ENCODE data around the gene SLC16A13. TPM values are rescaled to one million over a fixed set of nuclear protein-coding genes. Genes with fewer than 3 reads are reported as not detected.
"Not testable (repeated sequence)": the region's sequence is repeated elsewhere in the genome, so short reads cannot be mapped to it uniquely, and the experiment has no call there.

Gene SLC16A13
- total RNA-seq (2021) (33.4 and 40.6 TPM in 2 replicates), Bru-seq, nascent RNA (percentile 68 among the genes with signal in this experiment), BruChase-seq, experiment 1, labeled RNA remaining after a 2-hour chase (percentile 74 among the genes with signal in this experiment), BruChase-seq, experiment 2, labeled RNA remaining after a 6-hour chase (percentile 85 among the genes with signal in this experiment)
- long read RNA-seq, transcript SLC16A13-202 (1 exons, 968 nt), result major isoform, 9 of 17 reads
- long read RNA-seq, transcript SLC16A13-201 (4 exons, 1,748 nt), result minor isoform, 7 of 17 reads
- long read RNA-seq, partial matches to known transcripts, result 1 of 17 reads
- long read RNA-seq, other reads (novel, unspliced or antisense), result 0 of 17 reads

GRCh38 chr17:7035591-7036368 is at the start of gene SLC16A13:
TSS of gene SLC16A13 (plus strand) at chr17:7036015. CDS start at chr17:7036383, 368 bp downstream.
- 0 out of 2 replicates have a peak, but pooled peaks cover 4% of the 10 kb centered on the region for H3K36me3 ChIP-seq (ENCODE audit: low read depth)
- peaks cover 34% of the 10 kb centered on the region for H3F3A ChIP-seq (ENCODE audit: insufficient read depth, low read depth)
- no peak for TF ChIP-seq CTCF (conservative IDR thresholded peaks at IDR 0.05)
- no peak for TF ChIP-seq EZH2 (IDR thresholded peaks at IDR 0.05; ENCODE audit: low read depth)
- H3K27ac ChIP-seq, result peak within 1 kb of the TSS; percentile 71
- H3K4me2 ChIP-seq, result peak within 1 kb of the TSS; percentile 81
- POLR2A ChIA-PET (ENCODE audit: unreplicated experiment), result interaction anchor here (0.5 to 1.2 kb wide), 9 partner anchors 10 to 1205 kb away, joined by 3 to 18 read pairs (median 5); no protein-coding TSS in a partner anchor
- no peaks in the 10 kb centered on the region; the same call in 1 of the 2 replicates for H4K20me1 ChIP-seq (ENCODE audit: insufficient read depth)
- peaks cover 20% of the 10 kb centered on the region for H3K4me1 ChIP-seq (replicated peaks; ENCODE audit: insufficient read depth)
- H3K9me3 ChIP-seq (ENCODE audit: insufficient read depth, low read depth), result no peaks in the 10 kb centered on the region
- DNase-seq, result peak; percentile 93 to 99
- H2AFZ ChIP-seq, result peak within 1 kb of the TSS; percentile 89
- CTCF ChIA-PET, result interaction anchor here (0.6 to 2.2 kb wide), 3 partner anchors 10 to 321 kb away, joined by 3 to 10 read pairs (median 3); no protein-coding TSS in a partner anchor
- H3K4me3 ChIP-seq, result peak within 1 kb of the TSS; percentile 76
- intact Hi-C loops (cut with micrococcal nuclease; ENCODE audit: unreplicated experiment), result loop anchor here (2.0 kb wide), 1 partner anchor 21 kb away; a partner anchor contains a TSS
- H3K27me3 ChIP-seq (ENCODE audit: insufficient read depth, low read depth), result no peaks in the 10 kb centered on the region
- no peaks in the 10 kb centered on the region for H3K9me2 ChIP-seq (ENCODE audit: insufficient read depth)
- H3K79me2 ChIP-seq (ENCODE audit: low read depth), result peaks cover 23% of the 10 kb centered on the region
- BruUV-seq (replicated peaks), result no TSS peak

- BruUV-seq (replicated peaks), result no TSS peak
- Histone ChIP-seq H3K79me2 (ENCODE audit: low read depth) (no peaks in the 10 kb centered on the region), H3K9me2 (ENCODE audit: insufficient read depth) (no peaks in the 10 kb centered on the region), H3K36me3 (ENCODE audit: low read depth) (no peaks in the 10 kb centered on the region), H3K4me2 (no peak overlapping the region), H3K27me3 (ENCODE audit: insufficient read depth, low read depth) (no peaks in the 10 kb centered on the region), H3K4me3 (no peak overlapping the region), H3F3A (ENCODE audit: insufficient read depth, low read depth) (no peaks in the 10 kb centered on the region), H3K4me1 (replicated peaks; ENCODE audit: insufficient read depth) (no peaks in the 10 kb centered on the region), H2AFZ (no peak overlapping the region), H3K9me3 (ENCODE audit: insufficient read depth, low read depth) (no peaks in the 10 kb centered on the region), H3K27ac (no peak overlapping the region), H4K20me1 (ENCODE audit: insufficient read depth) (no peaks in the 10 kb centered on the region)
- TF ChIP-seq CTCF (conservative IDR thresholded peaks at IDR 0.05) (no peak), EZH2 (IDR thresholded peaks at IDR 0.05; ENCODE audit: low read depth) (no peak)
- no peak for DNase-seq
- ChIA-PET CTCF (no interaction called here), POLR2A (ENCODE audit: unreplicated experiment) (no interaction called here)
- intact Hi-C loops (cut with micrococcal nuclease; ENCODE audit: unreplicated experiment), result no loop called here
Observed at GRCh38 chr17:6986676-6987075, 49.1 kb upstream of the SLC16A13 start.

GRCh38 chr17:6989779-6990178 is 46.0 kb upstream of the SLC16A13 start:
- Histone ChIP-seq H3K79me2 (ENCODE audit: low read depth) (no peaks in the 10 kb centered on the region), H4K20me1 (ENCODE audit: insufficient read depth) (no peaks in the 10 kb centered on the region), H3K9me3 (ENCODE audit: insufficient read depth, low read depth) (no peaks in the 10 kb centered on the region), H3K4me2 (no peak overlapping the region), H3K36me3 (ENCODE audit: low read depth) (no peaks in the 10 kb centered on the region), H3K4me1 (replicated peaks; ENCODE audit: insufficient read depth) (no peaks in the 10 kb centered on the region), H3K27me3 (ENCODE audit: insufficient read depth, low read depth) (no peaks in the 10 kb centered on the region), H3F3A (ENCODE audit: insufficient read depth, low read depth) (0 out of 2 replicates have a peak, but pooled peaks cover 3% of the 10 kb centered on the region), H3K4me3 (no peak overlapping the region), H3K27ac (no peak overlapping the region), H3K9me2 (ENCODE audit: insufficient read depth) (no peaks in the 10 kb centered on the region), H2AFZ (no peak overlapping the region)
- TF ChIP-seq CTCF (conservative IDR thresholded peaks at IDR 0.05), result no peak
- no peak for TF ChIP-seq EZH2 (IDR thresholded peaks at IDR 0.05; ENCODE audit: low read depth)
- TSS peak; percentile 8 for BruUV-seq (replicated peaks)
- intact Hi-C loops (cut with micrococcal nuclease; ENCODE audit: unreplicated experiment), result no loop called here
- ChIA-PET CTCF (no interaction called here), POLR2A (ENCODE audit: unreplicated experiment) (interaction anchor here (0.7 kb wide), 2 partner anchors 11 to 35 kb away, joined by 3 to 5 read pairs; no protein-coding TSS in a partner anchor)
- DNase-seq, result no peak

DNA sequence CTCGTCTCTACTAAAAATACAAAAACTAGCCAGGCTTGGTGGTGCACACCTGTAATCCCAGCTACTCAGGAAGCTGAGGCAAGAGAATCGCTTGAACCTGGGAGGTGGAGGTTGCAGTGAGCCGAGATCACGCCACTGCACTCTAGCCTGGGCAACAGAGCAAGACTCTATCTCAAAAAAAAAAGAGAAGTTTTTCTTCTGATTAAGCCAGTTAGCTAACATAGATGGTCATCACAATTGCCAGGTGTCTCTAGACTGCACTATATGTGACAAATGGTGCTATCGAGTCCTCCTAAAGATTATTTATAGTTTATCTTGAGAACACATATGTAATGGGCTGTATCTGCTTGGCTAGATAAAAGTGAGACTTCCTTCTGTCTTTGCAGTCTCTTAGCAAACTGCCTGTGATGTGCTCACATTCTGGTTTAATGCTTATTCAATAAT is 42.2 kb upstream of the SLC16A13 start:
- H3F3A ChIP-seq (ENCODE audit: insufficient read depth, low read depth); H3K9me3 ChIP-seq (ENCODE audit: insufficient read depth, low read depth); intact Hi-C loops (cut with micrococcal nuclease; ENCODE audit: unreplicated experiment); H3K79me2 ChIP-seq (ENCODE audit: low read depth); H3K4me2 ChIP-seq; H3K27ac ChIP-seq; H2AFZ ChIP-seq; BruUV-seq (replicated peaks); H3K36me3 ChIP-seq (ENCODE audit: low read depth); H3K4me3 ChIP-seq; CTCF ChIA-PET; POLR2A ChIA-PET (ENCODE audit: unreplicated experiment); H3K9me2 ChIP-seq (ENCODE audit: insufficient read depth); DNase-seq; H3K4me1 ChIP-seq (replicated peaks; ENCODE audit: insufficient read depth); H4K20me1 ChIP-seq (ENCODE audit: insufficient read depth); H3K27me3 ChIP-seq (ENCODE audit: insufficient read depth, low read depth): not testable (repeated sequence)

Measured in PC-9 (cell line).